ENCODE data around the gene TMEM87A. TPM values are rescaled to one million over a fixed set of nuclear protein-coding genes. Genes with fewer than 3 reads are reported as not detected.

Gene TMEM87A
- total and polyA plus RNA-seq, 2 of the 8 experiments (the other 6 are each of a cell fraction or from before 2014, with no cell fraction given), result 15.2 to 33.1 TPM

- TF ChIP-seq, protein P1, sequence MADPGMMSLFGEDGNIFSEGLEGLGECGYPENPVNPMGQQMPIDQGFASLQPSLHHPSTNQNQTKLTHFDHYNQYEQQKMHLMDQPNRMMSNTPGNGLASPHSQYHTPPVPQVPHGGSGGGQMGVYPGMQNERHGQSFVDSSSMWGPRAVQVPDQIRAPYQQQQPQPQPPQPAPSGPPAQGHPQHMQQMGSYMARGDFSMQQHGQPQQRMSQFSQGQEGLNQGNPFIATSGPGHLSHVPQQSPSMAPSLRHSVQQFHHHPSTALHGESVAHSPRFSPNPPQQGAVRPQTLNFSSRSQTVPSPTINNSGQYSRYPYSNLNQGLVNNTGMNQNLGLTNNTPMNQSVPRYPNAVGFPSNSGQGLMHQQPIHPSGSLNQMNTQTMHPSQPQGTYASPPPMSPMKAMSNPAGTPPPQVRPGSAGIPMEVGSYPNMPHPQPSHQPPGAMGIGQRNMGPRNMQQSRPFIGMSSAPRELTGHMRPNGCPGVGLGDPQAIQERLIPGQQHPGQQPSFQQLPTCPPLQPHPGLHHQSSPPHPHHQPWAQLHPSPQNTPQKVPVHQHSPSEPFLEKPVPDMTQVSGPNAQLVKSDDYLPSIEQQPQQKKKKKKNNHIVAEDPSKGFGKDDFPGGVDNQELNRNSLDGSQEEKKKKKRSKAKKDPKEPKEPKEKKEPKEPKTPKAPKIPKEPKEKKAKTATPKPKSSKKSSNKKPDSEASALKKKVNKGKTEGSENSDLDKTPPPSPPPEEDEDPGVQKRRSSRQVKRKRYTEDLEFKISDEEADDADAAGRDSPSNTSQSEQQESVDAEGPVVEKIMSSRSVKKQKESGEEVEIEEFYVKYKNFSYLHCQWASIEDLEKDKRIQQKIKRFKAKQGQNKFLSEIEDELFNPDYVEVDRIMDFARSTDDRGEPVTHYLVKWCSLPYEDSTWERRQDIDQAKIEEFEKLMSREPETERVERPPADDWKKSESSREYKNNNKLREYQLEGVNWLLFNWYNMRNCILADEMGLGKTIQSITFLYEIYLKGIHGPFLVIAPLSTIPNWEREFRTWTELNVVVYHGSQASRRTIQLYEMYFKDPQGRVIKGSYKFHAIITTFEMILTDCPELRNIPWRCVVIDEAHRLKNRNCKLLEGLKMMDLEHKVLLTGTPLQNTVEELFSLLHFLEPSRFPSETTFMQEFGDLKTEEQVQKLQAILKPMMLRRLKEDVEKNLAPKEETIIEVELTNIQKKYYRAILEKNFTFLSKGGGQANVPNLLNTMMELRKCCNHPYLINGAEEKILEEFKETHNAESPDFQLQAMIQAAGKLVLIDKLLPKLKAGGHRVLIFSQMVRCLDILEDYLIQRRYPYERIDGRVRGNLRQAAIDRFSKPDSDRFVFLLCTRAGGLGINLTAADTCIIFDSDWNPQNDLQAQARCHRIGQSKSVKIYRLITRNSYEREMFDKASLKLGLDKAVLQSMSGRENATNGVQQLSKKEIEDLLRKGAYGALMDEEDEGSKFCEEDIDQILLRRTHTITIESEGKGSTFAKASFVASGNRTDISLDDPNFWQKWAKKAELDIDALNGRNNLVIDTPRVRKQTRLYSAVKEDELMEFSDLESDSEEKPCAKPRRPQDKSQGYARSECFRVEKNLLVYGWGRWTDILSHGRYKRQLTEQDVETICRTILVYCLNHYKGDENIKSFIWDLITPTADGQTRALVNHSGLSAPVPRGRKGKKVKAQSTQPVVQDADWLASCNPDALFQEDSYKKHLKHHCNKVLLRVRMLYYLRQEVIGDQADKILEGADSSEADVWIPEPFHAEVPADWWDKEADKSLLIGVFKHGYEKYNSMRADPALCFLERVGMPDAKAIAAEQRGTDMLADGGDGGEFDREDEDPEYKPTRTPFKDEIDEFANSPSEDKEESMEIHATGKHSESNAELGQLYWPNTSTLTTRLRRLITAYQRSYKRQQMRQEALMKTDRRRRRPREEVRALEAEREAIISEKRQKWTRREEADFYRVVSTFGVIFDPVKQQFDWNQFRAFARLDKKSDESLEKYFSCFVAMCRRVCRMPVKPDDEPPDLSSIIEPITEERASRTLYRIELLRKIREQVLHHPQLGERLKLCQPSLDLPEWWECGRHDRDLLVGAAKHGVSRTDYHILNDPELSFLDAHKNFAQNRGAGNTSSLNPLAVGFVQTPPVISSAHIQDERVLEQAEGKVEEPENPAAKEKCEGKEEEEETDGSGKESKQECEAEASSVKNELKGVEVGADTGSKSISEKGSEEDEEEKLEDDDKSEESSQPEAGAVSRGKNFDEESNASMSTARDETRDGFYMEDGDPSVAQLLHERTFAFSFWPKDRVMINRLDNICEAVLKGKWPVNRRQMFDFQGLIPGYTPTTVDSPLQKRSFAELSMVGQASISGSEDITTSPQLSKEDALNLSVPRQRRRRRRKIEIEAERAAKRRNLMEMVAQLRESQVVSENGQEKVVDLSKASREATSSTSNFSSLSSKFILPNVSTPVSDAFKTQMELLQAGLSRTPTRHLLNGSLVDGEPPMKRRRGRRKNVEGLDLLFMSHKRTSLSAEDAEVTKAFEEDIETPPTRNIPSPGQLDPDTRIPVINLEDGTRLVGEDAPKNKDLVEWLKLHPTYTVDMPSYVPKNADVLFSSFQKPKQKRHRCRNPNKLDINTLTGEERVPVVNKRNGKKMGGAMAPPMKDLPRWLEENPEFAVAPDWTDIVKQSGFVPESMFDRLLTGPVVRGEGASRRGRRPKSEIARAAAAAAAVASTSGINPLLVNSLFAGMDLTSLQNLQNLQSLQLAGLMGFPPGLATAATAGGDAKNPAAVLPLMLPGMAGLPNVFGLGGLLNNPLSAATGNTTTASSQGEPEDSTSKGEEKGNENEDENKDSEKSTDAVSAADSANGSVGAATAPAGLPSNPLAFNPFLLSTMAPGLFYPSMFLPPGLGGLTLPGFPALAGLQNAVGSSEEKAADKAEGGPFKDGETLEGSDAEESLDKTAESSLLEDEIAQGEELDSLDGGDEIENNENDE (IDR thresholded peaks at IDR 0.05; ENCODE audit: insufficient replicate concordance, low read length), result no peak
- TF ChIP-seq GABPA (IDR thresholded peaks at IDR 0.05; ENCODE audit: borderline replicate concordance, insufficient read depth, low read length), result peak; percentile 84; the same call in 1 of the 2 replicates
- TF ChIP-seq EGR1 (IDR thresholded peaks at IDR 0.05; ENCODE audit: borderline replicate concordance, low read depth, low read length), result no peak
- TF ChIP-seq TCF12 (IDR thresholded peaks at IDR 0.05; ENCODE audit: low read depth, low read length), result no peak
- peak; percentile 73 for TF ChIP-seq CREB1 (IDR thresholded peaks at IDR 0.05)
- TF ChIP-seq SIN3A (conservative IDR thresholded peaks at IDR 0.05 in 1 of 2, IDR thresholded peaks at IDR 0.05 in 1 of 2; ENCODE audit: low read depth in 1 of 2, low read length in 2 of 2), result peak in 1 of 2 experiments; percentile 63; a peak in 3 of 4 replicates
- TF ChIP-seq SAP30 (IDR thresholded peaks at IDR 0.05; ENCODE audit: insufficient read depth, insufficient replicate concordance, low read length), result peak; percentile 94
- peak; percentile 64 for TF ChIP-seq KDM4A (IDR thresholded peaks at IDR 0.05; ENCODE audit: low read depth, low read length, severe bottlenecking)
- no peak for TF ChIP-seq KDM1A (IDR thresholded peaks at IDR 0.05; ENCODE audit: borderline replicate concordance, low read length)
These were observed at the start of gene TMEM87A, which contains the start of gene GANC (continued) for GRCh38 chr15:42272939-42273899.
